ENCODE measurements around the gene IFITM5. TPM values are rescaled to one million over a fixed set of nuclear protein-coding genes. Genes with fewer than 3 reads are reported as not detected.

IFITM5 gene
- total RNA-seq, 1 donor = not detected

DNA sequence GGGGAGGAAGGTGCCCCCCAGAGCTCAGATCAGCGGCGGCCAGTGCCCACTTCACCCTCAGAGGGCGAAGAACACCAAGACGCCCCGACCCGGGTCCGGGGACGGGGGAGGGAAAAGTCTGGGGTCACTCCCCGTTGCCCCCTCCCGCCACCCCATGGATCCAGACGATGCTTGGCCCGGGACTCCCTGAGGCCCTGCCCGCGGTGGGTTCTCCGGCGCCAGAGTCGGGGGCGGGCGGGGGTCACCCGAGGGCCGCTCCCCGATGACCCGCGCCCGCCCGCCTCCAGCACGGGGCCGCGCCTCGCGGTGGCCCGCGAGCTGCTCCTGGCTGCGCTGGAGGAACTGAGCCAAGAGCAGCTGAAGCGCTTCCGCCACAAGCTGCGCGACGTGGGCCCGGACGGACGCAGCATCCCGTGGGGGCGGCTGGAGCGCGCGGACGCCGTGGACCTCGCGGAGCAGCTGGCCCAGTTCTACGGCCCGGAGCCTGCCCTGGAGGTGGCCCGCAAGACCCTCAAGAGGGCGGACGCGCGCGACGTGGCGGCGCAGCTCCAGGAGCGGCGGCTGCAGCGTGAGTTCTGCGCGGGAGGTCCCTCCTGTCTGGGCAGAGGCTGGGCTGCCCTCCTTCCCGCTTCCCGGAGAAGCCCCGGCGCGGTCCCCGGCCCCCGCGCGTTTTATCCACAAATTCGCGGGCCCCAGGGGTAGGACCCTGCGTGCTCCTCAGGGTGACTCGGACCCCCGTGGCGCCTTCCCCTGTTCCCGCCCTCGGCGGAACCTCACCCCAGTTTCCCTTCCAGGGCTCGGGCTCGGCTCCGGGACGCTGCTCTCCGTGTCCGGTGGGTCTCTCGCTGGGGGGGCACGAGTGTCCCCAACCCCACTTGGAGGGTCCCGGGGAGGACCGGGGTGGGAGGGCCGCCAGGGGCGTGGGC, 20.0 kb downstream of the IFITM5 start:
- H3K4me3 ChIP-seq (ENCODE audit: low read depth, low read length) = no peak overlapping the region
- TF ChIP-seq CTCF (IDR thresholded peaks at IDR 0.05; ENCODE audit: insufficient read depth, low read length) = no peak
- no peak for DNase-seq (ENCODE audit: low read depth)

DNA sequence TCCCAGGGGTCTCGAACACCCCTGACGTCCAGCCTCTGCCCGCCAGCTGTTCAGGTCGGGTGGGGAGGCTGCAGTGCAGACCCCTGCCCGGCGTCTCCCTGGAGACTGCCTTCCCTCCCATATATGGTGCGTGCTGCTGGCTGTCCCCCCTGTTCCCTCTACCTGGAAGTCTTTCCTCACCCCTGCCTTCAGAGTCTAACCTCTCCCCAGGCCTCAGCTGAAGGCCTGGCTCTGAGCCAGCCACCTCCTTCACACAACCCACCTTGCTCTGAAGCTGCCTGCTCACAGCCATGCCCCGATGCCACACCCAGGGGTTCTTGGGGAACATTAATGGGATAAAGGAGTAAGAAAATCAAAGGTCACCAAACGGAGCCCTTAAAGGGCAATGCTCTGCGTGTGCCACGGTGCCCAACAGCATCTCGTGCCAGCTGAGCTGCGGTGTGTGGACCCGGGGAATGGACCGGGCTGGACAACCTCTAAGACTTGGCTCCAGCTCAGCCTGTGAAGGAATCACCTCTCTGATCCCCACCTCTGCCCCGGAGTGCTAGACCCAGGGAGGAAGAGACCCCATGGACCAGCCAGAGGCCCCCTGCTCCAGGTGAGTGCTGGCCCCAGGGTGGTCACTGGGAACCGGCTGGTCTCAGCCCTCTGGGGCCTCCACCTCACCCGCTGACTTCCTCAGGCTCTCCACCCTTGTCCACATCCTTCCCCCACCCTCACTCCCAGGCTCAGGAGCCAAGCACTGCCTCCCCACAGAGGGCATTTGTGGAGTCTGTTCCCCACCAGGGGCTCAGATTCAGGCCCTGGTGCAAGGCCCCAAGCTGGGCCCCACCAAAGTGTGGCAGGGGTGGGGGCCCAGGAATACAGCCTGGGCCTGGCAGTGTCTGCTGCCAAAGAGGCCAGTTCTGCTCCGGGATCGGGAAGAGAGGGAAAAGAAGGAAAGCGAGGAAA, 21.1 kb downstream of the IFITM5 start, which contains the start of gene NLRP6:
NLRP6 (plus strand) TSS at position 407 of the 951 bp plus-strand sequence; CDS start at position 570, 163 bp downstream.
- no peak for DNase-seq (ENCODE audit: low read depth)
- H3K4me3 ChIP-seq (ENCODE audit: low read depth, low read length) = no peak within 1 kb of the TSS
- no peak for TF ChIP-seq CTCF (IDR thresholded peaks at IDR 0.05; ENCODE audit: insufficient read depth, low read length)

DNA sequence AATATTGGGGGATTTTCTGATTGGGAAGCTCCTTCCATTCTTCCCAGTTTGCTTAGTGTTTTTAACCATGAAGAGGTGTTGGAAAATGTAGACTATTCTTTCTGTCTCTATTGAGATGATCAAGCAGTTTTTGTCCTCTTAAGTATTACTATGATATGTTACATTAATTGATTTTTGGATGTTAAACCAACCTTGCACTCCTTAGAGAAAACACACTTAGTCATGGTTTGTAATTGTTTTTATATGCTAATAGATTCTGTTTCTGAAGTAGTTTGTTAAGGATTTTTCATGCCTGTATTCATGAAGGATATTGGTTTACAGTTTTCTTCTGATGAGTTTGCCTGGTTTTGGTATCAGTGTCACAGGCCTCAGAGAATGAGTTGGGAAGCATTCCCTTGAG, 23.1 kb downstream of the IFITM5 start:
- no peak overlapping the region for H3K4me3 ChIP-seq (ENCODE audit: low read depth, low read length)
- no peak for DNase-seq (ENCODE audit: low read depth)
- no peak for TF ChIP-seq CTCF (IDR thresholded peaks at IDR 0.05; ENCODE audit: insufficient read depth, low read length)

DNA sequence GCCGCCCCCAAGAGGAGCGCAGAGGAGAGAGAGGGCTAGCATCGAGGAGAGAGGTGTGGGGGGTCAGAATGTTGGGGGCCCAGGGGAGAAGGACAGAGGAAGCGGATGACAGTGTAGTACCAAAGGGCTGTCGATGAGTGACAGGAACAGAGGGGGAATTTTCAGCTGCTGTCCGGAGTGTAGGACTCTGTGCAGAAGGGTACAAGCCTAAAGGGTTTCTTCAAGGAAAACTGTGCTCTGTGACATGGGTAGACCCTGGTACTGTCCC, 26.5 kb downstream of the IFITM5 start:
- no peak for DNase-seq (ENCODE audit: low read depth)
- no peak overlapping the region for H3K4me3 ChIP-seq (ENCODE audit: low read depth, low read length)
- TF ChIP-seq CTCF (IDR thresholded peaks at IDR 0.05; ENCODE audit: insufficient read depth, low read length) = no peak

- no peak for DNase-seq (ENCODE audit: low read depth)
- TF ChIP-seq CTCF (IDR thresholded peaks at IDR 0.05; ENCODE audit: insufficient read depth, low read length) = no peak
- H3K4me3 ChIP-seq (ENCODE audit: low read depth, low read length) = no peak overlapping the region
These were observed 27.0 kb downstream of the IFITM5 start for GRCh38 chr11:272195-272930.

GRCh38 chr11:271319-271715, 28.0 kb downstream of the IFITM5 start:
- no peak for DNase-seq (ENCODE audit: low read depth)
- TF ChIP-seq CTCF (IDR thresholded peaks at IDR 0.05; ENCODE audit: insufficient read depth, low read length) = no peak
- no peak overlapping the region for H3K4me3 ChIP-seq (ENCODE audit: low read depth, low read length)
